Activated gamma-delta T cell treated with anti-CD3 and anti-CD28 coated beads, Interleukin-2, amount 50 U/mL, for 16 hours (primary cell): ENCODE measurements around the gene CCDC9.
"Not testable (repeated sequence)": the region's sequence is repeated elsewhere in the genome, so short reads cannot be mapped to it uniquely, and the experiment has no call there.

ENCODE experiments used
- DNase-seq: peaks from one replicate; pipeline ENCODE4 v3.0.0-alpha.2; 2020; ENCODE audit warnings: low read depth

CCDC9 gene

GRCh38 chr19:47300867-47301266, 44.5 kb downstream of the CCDC9 start:
- DNase-seq, result not testable (repeated sequence)

- DNase-seq, result no peak
These were observed 45.9 kb downstream of the CCDC9 start for GRCh38 chr19:47302249-47302648.

GRCh38 chr19:47303966-47304365, 47.6 kb downstream of the CCDC9 start:
- no peak for DNase-seq

- peak; percentile 13 for DNase-seq
These were observed 49.0 kb downstream of the CCDC9 start for GRCh38 chr19:47305309-47305751.

- DNase-seq, result no peak
These were observed 50.0 kb downstream of the CCDC9 start for GRCh38 chr19:47306303-47306702.

- DNase-seq, result no peak
These were observed 52.7 kb downstream of the CCDC9 start for GRCh38 chr19:47309038-47309437.

GRCh38 chr19:47309608-47310007, 53.3 kb downstream of the CCDC9 start, which contains the start of gene C5AR1:
TSS of gene C5AR1 (plus strand) at chr19:47309861. CDS start at chr19:47309896, 35 bp downstream.
- no peak for DNase-seq

GRCh38 chr19:47310323-47310722, 54.0 kb downstream of the CCDC9 start:
- no peak for DNase-seq

GRCh38 chr19:47310819-47311218, 54.5 kb downstream of the CCDC9 start:
- DNase-seq, result no peak

- DNase-seq, result no peak
These were observed 56.2 kb downstream of the CCDC9 start for GRCh38 chr19:47312366-47313006.

GRCh38 chr19:47313754-47314295, 57.5 kb downstream of the CCDC9 start:
- DNase-seq, result no peak

- no peak for DNase-seq
These were observed 58.9 kb downstream of the CCDC9 start for GRCh38 chr19:47315125-47315821.

GRCh38 chr19:47316513-47316912, 60.2 kb downstream of the CCDC9 start:
- no peak for DNase-seq

- no peak for DNase-seq
These were observed 63.9 kb downstream of the CCDC9 start for GRCh38 chr19:47319923-47320871.
